Osteocyte (in vitro differentiated cells): ENCODE measurements around the gene KLF8. TPM values are rescaled to one million over a fixed set of nuclear protein-coding genes. Genes with fewer than 3 reads are reported as not detected.

ENCODE experiments used
- DNase-seq: peaks from one replicate; pipeline ENCODE4 v3.0.0; 2021; ENCODE audit warnings: mixed read lengths; ENCODE audit not compliant: unreplicated experiment; ENCODE audit errors: extremely low spot score
- H3K27ac Mint-ChIP-seq: one replicate; pipeline ENCODE4 v1.8.0; 2021; ENCODE audit warnings: mild to moderate bottlenecking, mixed read lengths; ENCODE audit not compliant: unreplicated experiment
- H3K27me3 Mint-ChIP-seq: one replicate; pipeline ENCODE4 v1.8.0; 2021; ENCODE audit warnings: mixed read lengths; ENCODE audit not compliant: unreplicated experiment
- H3K36me3 Mint-ChIP-seq: one replicate; pipeline ENCODE4 v1.8.0; 2021; ENCODE audit warnings: mixed read lengths; ENCODE audit not compliant: unreplicated experiment
- H3K4me1 Mint-ChIP-seq: one replicate; pipeline ENCODE4 v1.8.0; 2021; ENCODE audit warnings: mixed read lengths; ENCODE audit not compliant: unreplicated experiment
- H3K4me3 Mint-ChIP-seq: one replicate; pipeline ENCODE4 v1.8.0; 2021; ENCODE audit warnings: mild to moderate bottlenecking, moderate library complexity, mixed read lengths; ENCODE audit not compliant: unreplicated experiment
- H3K9me3 Mint-ChIP-seq: one replicate; pipeline ENCODE4 v1.8.0; 2021; ENCODE audit warnings: mixed read lengths; ENCODE audit not compliant: unreplicated experiment
- total RNA-seq: library from RNA; stranded (reverse); gene quantifications from 2 replicates; pipeline ENCODE4 v1.2.1, GENCODE V29; 2021
- TF ChIP-seq, protein P1 (sequence below): fragments of 200-600 bp; sonication (generic); IDR thresholded peaks from 2 replicates; pipeline ENCODE4 v1.5.0; 2021; ENCODE audit warnings: antibody characterized with exemption, mild to moderate bottlenecking, moderate library complexity

The KLF8 gene
- total RNA-seq, 1 donor from 2014 or later: 0.78 TPM

DNA sequence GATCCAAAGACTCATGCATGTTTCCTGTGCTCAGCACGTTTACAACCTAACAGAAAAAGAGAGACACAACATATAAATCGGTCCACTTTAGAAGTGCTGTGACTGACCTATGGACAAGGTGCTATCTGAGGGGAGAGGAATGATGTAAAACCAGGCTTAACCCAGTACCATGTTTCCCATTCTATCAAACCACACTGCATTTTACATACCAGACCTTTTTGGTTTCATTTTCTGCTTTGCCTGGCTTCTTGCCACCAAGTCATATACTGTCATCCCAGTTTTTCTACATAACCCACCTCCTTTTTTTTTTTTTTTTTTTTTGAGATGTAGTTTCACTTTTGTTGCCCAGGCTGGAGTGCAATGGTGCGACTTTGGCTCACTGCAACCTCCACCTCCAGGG is 82.2 kb downstream of the KLF8 start:
- Mint-ChIP-seq H3K9me3 (peaks cover 45% of the 10 kb centered on the region), H3K4me3 (no peak overlapping the region), H3K36me3 (no peaks in the 10 kb centered on the region), H3K27ac (no peak overlapping the region), H3K4me1 (no peaks in the 10 kb centered on the region), H3K27me3 (no peaks in the 10 kb centered on the region)
- TF ChIP-seq, protein P1, sequence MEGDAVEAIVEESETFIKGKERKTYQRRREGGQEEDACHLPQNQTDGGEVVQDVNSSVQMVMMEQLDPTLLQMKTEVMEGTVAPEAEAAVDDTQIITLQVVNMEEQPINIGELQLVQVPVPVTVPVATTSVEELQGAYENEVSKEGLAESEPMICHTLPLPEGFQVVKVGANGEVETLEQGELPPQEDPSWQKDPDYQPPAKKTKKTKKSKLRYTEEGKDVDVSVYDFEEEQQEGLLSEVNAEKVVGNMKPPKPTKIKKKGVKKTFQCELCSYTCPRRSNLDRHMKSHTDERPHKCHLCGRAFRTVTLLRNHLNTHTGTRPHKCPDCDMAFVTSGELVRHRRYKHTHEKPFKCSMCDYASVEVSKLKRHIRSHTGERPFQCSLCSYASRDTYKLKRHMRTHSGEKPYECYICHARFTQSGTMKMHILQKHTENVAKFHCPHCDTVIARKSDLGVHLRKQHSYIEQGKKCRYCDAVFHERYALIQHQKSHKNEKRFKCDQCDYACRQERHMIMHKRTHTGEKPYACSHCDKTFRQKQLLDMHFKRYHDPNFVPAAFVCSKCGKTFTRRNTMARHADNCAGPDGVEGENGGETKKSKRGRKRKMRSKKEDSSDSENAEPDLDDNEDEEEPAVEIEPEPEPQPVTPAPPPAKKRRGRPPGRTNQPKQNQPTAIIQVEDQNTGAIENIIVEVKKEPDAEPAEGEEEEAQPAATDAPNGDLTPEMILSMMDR: no peak
- DNase-seq: no peak

DNA sequence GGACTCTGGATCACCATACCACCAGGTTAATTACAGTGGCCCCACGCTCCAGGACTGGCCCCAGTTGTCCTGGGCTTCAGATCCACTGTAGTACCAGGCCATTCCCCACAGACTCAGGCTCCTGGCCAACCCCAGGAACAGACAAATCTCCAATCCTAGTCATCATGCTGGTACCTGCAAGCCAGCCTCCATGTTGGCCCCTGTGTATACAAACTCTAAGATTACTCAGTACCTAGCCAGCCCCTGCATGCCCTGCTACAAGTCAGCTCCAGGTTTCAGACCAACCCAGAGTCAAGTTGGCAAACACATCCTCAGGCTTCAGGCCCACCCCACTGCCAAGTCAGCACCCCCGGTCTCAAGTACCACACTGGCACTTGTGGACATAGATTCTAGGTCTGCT is 85.9 kb downstream of the KLF8 start:
- peaks cover 46% of the 10 kb centered on the region for H3K9me3 Mint-ChIP-seq
- H3K4me1 Mint-ChIP-seq: no peaks in the 10 kb centered on the region
- no peaks in the 10 kb centered on the region for H3K27me3 Mint-ChIP-seq
- TF ChIP-seq, protein P1: no peak
- H3K4me3 Mint-ChIP-seq: no peak overlapping the region
- H3K27ac Mint-ChIP-seq: no peak overlapping the region
- H3K36me3 Mint-ChIP-seq: no peaks in the 10 kb centered on the region
- no peak for DNase-seq

DNA sequence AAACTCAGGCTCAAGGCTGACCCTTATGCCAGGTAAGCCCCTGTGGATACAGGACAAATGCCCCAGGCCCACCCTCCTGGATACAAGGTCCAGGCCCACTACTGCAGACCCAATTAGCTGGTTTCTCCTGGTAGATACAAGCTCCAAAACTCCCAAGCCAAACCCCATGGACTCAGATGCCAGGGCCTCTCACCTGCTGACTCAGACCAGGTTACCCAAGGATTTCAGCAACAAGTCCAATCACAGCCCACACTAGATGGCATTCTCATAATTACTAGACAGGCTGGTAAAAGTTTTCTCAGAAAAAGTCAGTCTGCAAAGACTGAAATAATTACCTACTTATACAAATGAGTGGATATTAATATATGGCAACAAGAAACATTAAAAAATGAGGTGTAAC is 87.0 kb downstream of the KLF8 start:
- Mint-ChIP-seq H3K27me3 (no peaks in the 10 kb centered on the region), H3K9me3 (peaks cover 42% of the 10 kb centered on the region)

More for the DNA sequence above, 87.0 kb downstream of the KLF8 start:
- TF ChIP-seq, protein P1: no peak
- no peak for DNase-seq
- H3K4me3 Mint-ChIP-seq: no peak overlapping the region
- no peaks in the 10 kb centered on the region for H3K4me1 Mint-ChIP-seq
- no peak overlapping the region for H3K27ac Mint-ChIP-seq
- H3K36me3 Mint-ChIP-seq: no peaks in the 10 kb centered on the region
